HepG2 (cell line): ENCODE measurements around the gene CCDC73. TPM values are rescaled to one million over a fixed set of nuclear protein-coding genes. Genes with fewer than 3 reads are reported as not detected.

Experiments
- ATAC-seq: fragments of 200-7000 bp; cut with Tn5 transposase; 3 replicates; pipeline ENCODE4 v1.9.1; 2020; ENCODE audit warnings: mild to moderate bottlenecking, moderate library complexity
- BruUV-seq: library from RNA; stranded (reverse); fragments of 400-500 nt; replicated peaks from 2 replicates; lab custom pipeline; 2021; lab: Mats Ljungman, UMichigan
- CTCF ChIA-PET: fragments of 300-600 bp; formaldehyde crosslinking; extraction: SDS; loops from one replicate; lab custom pipeline; 2021; ENCODE audit warnings: low total read pairs, inconsistent platforms, low intra/inter-chr PET ratio; lab: Yijun Ruan, JAX
- POLR2A ChIA-PET: fragments of 350-600 bp; sonication (Branson Sonifier 250); formaldehyde crosslinking; loops from one replicate; lab custom pipeline; 2020; ENCODE audit warnings: antibody characterized with exemption, inconsistent platforms; lab: Yijun Ruan, JAX
- DNase-seq: peaks from one replicate; pipeline ENCODE4 v3.0.0-alpha.2; 2015; ENCODE audit warnings: low spot score
- FAIRE-seq: peaks from 3 replicates; lab custom pipeline; 2011; peaks lifted over from hg19 to GRCh38; lab: Jason Lieb, UNC
- H2AFZ ChIP-seq: one replicate; pipeline ENCODE4 v1.6.1; 2011; ENCODE audit warnings: low read length, inconsistent platforms
- H3K27ac ChIP-seq: fragments of 300-600 bp; 3 replicates; pipeline ENCODE4 v1.8.0; 2011; ENCODE audit warnings: mixed run types, mild to moderate bottlenecking, mixed read lengths, low read length, inconsistent platforms; ENCODE audit not compliant: insufficient read depth; ENCODE audit errors: extremely low read length
- H3K27me3 ChIP-seq, 2 experiments: fragments of 200-600 bp in 1 of 2; 2 replicates in 1 of 2; 3 replicates in 1 of 2; pipeline versions ENCODE4 v1.6.0 to v1.8.0; 2011; ENCODE audit warnings: low read length in 2 of 2, mild to moderate bottlenecking in 2 of 2, moderate library complexity in 2 of 2, inconsistent platforms in 1 of 2; ENCODE audit not compliant: insufficient read depth in 2 of 2, control insufficient read depth in 1 of 2
- H3K36me3 ChIP-seq, 2 experiments: fragments of 200-600 bp in 1 of 2; replicated peaks in 1 of 2; 2 replicates in 1 of 2; 3 replicates in 1 of 2; pipeline versions ENCODE4 v1.5.1 to v1.8.0; 2011; ENCODE audit warnings: low read length in 2 of 2, inconsistent platforms in 1 of 2; ENCODE audit not compliant: insufficient read depth in 2 of 2, control insufficient read depth in 1 of 2
- H3K4me1 ChIP-seq: 2 replicates; pipeline ENCODE4 v1.5.1; 2012; ENCODE audit warnings: low read length, inconsistent platforms; ENCODE audit not compliant: insufficient read depth
- H3K4me2 ChIP-seq: 2 replicates; pipeline ENCODE4 v1.6.0; 2011; ENCODE audit warnings: low read depth, low read length, inconsistent platforms
- H3K4me3 ChIP-seq, 3 experiments: fragments of 200-600 bp in 1 of 3; sonication (generic), shearing (Covaris generic) in 1 of 3; replicated peaks in 1 of 3; 2 replicates each; pipeline ENCODE4 v1.5.1; 2011 to 2016; ENCODE audit warnings: low read length in 3 of 3, inconsistent platforms in 2 of 3, low read depth in 2 of 3, mild to moderate bottlenecking in 2 of 3, control low read depth in 1 of 3, mixed read lengths in 1 of 3; ENCODE audit not compliant: insufficient read depth in 1 of 3
- H3K79me2 ChIP-seq: one replicate; pipeline ENCODE4 v1.6.1; 2011; ENCODE audit warnings: low read length, inconsistent platforms; ENCODE audit not compliant: insufficient read depth
- H3K9ac ChIP-seq: 2 replicates; pipeline ENCODE4 v1.6.0; 2011; ENCODE audit warnings: mild to moderate bottlenecking, low read depth, low read length, inconsistent platforms; ENCODE audit not compliant: insufficient read depth
- H3K9me3 ChIP-seq: 2 replicates; pipeline ENCODE4 v1.5.1; 2012; ENCODE audit warnings: mild to moderate bottlenecking, low read length
- H4K20me1 ChIP-seq: 2 replicates; pipeline ENCODE4 v1.6.0; 2011; ENCODE audit warnings: inconsistent platforms, mild to moderate bottlenecking, low read length, moderate library complexity; ENCODE audit not compliant: insufficient read depth
- BHLHE40 ChIP-seq: IDR thresholded peaks from 2 replicates; pipeline ENCODE4 v1.6.1; 2011; ENCODE audit warnings: low read length, improper control_type of control experiment
- E2F2 ChIP-seq: sonication (generic); formaldehyde crosslinking; IDR thresholded peaks from 2 replicates; pipeline ENCODE4 v1.4.0; 2020; ENCODE audit warnings: missing genetic modification reagents, borderline replicate concordance
- GTF2F1 ChIP-seq: fragments of 150-350 bp; IDR thresholded peaks from 2 replicates; pipeline ENCODE4 v1.6.1; 2014; ENCODE audit warnings: low read length
- RAD51 ChIP-seq: fragments of 450-650 bp; IDR thresholded peaks from 2 replicates; pipeline ENCODE4 v1.6.1; 2016; ENCODE audit warnings: borderline replicate concordance
- THAP11 ChIP-seq: IDR thresholded peaks from 2 replicates; pipeline ENCODE4 v1.6.1; 2016; ENCODE audit warnings: missing biosample characterization, missing genetic modification reagents
- ZBTB1 ChIP-seq: sonication (generic); formaldehyde crosslinking; IDR thresholded peaks from 2 replicates; pipeline ENCODE4 v1.4.0; 2020; ENCODE audit warnings: missing genetic modification reagents, borderline replicate concordance
- ZNF350 ChIP-seq: sonication (generic); formaldehyde crosslinking; IDR thresholded peaks from 2 replicates; pipeline ENCODE4 v1.4.0; 2020; ENCODE audit warnings: mild to moderate bottlenecking, low read depth, missing genetic modification reagents, borderline replicate concordance
- WGBS: methylation state at CpG from one replicate; pipeline ENCODE4 v1.1.6; 2017; ENCODE audit warnings: low lambda C conversion rate; 5-methylcytosine and 5-hydroxymethylcytosine counted together
- in situ Hi-C: cut with HindIII; loops from 2 replicates; pipeline ENCODE4 v1.10.0; 2017; ENCODE audit warnings: low pct_unique_long_range_greater_than_20kb; ENCODE audit not compliant: extremely low pct_ligation_motif_present
- intact Hi-C: fragments of 100-400 bp; cut with micrococcal nuclease; formaldehyde crosslinking; loops from one replicate; pipeline ENCODE4 v1.10.0; 2022; ENCODE audit not compliant: unreplicated experiment
- polyA plus RNA-seq, 8 experiments: library from polyadenylated mRNA; depleted of rRNA in 3 of 8; stranded (reverse) in 7 of 8; unstranded in 1 of 8; fragments of >200 nt; fragmentation: Illumina TruSeq in 4 of 8; extraction: Trizol in 4 of 8; gene quantifications; 2 replicates each; pipeline versions ENCODE4 v1.2.1 to v1.2.3, GENCODE V29; 2011 to 2016; ENCODE audit warnings: low read depth in 4 of 8, missing spikeins in 1 of 8, mixed read lengths in 1 of 8; ENCODE audit not compliant: insufficient read depth in 1 of 8
- total RNA-seq, 5 experiments: library from RNA; depleted of rRNA; stranded (reverse); fragments of >200 nt; fragmentation: Illumina TruSeq; extraction: Trizol; gene quantifications; 2 replicates each; pipeline ENCODE4 v1.2.3, GENCODE V29; 2016; ENCODE audit warnings: low read depth in 1 of 5
- TF ChIP-seq, protein P1 (sequence below): sonication (generic); formaldehyde crosslinking; IDR thresholded peaks from 2 replicates; pipeline ENCODE4 v1.4.0; 2020; ENCODE audit warnings: missing genetic modification reagents

The CCDC73 gene
- total and polyA plus RNA-seq, 2 of the 13 experiments (the other 11 are each of a cell fraction or from before 2014, with no cell fraction given), result 0.01 to 0.11 TPM

- FAIRE-seq (no peak), DNase-seq (no peak), ATAC-seq (no peak)
- Histone ChIP-seq H3K4me3 (no peak overlapping the region), H3K4me2 (no peak overlapping the region), H3K9me3 (no peaks in the 10 kb centered on the region), H3K79me2 (no peaks in the 10 kb centered on the region), H4K20me1 (no peaks in the 10 kb centered on the region), H3K4me1 (0 out of 2 replicates have a peak, but pooled peaks cover 8% of the 10 kb centered on the region), H3K27me3 (peaks cover 0 to 10% of the 10 kb centered on the region in 2 experiments; a peak in 2 of 5 replicates), H3K9ac (no peak overlapping the region), H3K27ac (no peak overlapping the region), H3K36me3 (no peaks in the 10 kb centered on the region), H2AFZ (no peak overlapping the region)
- TF ChIP-seq, protein P1, sequence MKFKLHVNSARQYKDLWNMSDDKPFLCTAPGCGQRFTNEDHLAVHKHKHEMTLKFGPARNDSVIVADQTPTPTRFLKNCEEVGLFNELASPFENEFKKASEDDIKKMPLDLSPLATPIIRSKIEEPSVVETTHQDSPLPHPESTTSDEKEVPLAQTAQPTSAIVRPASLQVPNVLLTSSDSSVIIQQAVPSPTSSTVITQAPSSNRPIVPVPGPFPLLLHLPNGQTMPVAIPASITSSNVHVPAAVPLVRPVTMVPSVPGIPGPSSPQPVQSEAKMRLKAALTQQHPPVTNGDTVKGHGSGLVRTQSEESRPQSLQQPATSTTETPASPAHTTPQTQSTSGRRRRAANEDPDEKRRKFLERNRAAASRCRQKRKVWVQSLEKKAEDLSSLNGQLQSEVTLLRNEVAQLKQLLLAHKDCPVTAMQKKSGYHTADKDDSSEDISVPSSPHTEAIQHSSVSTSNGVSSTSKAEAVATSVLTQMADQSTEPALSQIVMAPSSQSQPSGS (CRISPR knock-in tag), result no peak
- no peak for TF ChIP-seq ZNF350 (CRISPR knock-in tag)
- TF ChIP-seq RAD51, result no peak
- peak; percentile 79 for TF ChIP-seq BHLHE40
- no peak for TF ChIP-seq ZBTB1 (CRISPR knock-in tag)
- TF ChIP-seq E2F2, result no peak
- no peak for TF ChIP-seq THAP11
- TF ChIP-seq GTF2F1, result no peak
- no TSS peak for BruUV-seq
- in situ Hi-C loops (no loop called here), intact Hi-C loops (no loop called here)
- WGBS, result 1% methylated on average over 4 of the region's 4 CpGs
- ChIA-PET CTCF (no interaction called here), POLR2A (no interaction called here)
These were observed 221.2 kb downstream of the CCDC73 start for GRCh38 chr11:32573228-32573627.
